Aorta (tissue), 5 donors: ENCODE results near the gene PPM1L. TPM values are rescaled to one million over a fixed set of nuclear protein-coding genes. Genes with fewer than 3 reads are reported as not detected.

Experiments used
- ATAC-seq: fragments of 200-7000 bp; cut with Tn5 transposase; one replicate; pipeline ENCODE4 v1.9.1; 2022; ENCODE audit warnings: moderate library complexity; ENCODE audit not compliant: low FRiP score
- DNase-seq, 2 donors: peaks; one replicate each; pipeline ENCODE4 v3.0.0-alpha.2; 2020
- H3K27ac ChIP-seq, 2 donors: one replicate each; pipeline ENCODE4 v1.5.1; 2013; ENCODE audit warnings: low read length in 2 of 2, mild to moderate bottlenecking in 2 of 2, moderate library complexity in 2 of 2, control low read depth in 1 of 2, inconsistent platforms in 1 of 2, low read depth in 1 of 2
- H3K27me3 ChIP-seq, 2 donors: one replicate each; pipeline ENCODE4 v1.6.1; 2013; ENCODE audit warnings: control low read depth in 1 of 2, low read length in 1 of 2, mild to moderate bottlenecking in 1 of 2, moderate library complexity in 1 of 2; ENCODE audit not compliant: insufficient read depth in 2 of 2, control insufficient read depth in 1 of 2
- H3K36me3 ChIP-seq, 2 donors: one replicate each; pipeline ENCODE4 v1.6.1; 2013; ENCODE audit warnings: control low read depth in 1 of 2, low read length in 1 of 2, mild to moderate bottlenecking in 1 of 2; ENCODE audit not compliant: insufficient read depth in 2 of 2, control insufficient read depth in 1 of 2
- H3K4me1 ChIP-seq, 2 donors: one replicate each; pipeline ENCODE4 v1.6.1; 2013; ENCODE audit warnings: low read length in 2 of 2, control low read depth in 1 of 2, mild to moderate bottlenecking in 1 of 2, moderate library complexity in 1 of 2; ENCODE audit not compliant: insufficient read depth in 2 of 2, control insufficient read depth in 1 of 2
- H3K4me3 ChIP-seq, 2 donors: one replicate each; pipeline ENCODE4 v1.5.1; 2013; ENCODE audit warnings: low read length in 2 of 2, control low read depth in 1 of 2, mild to moderate bottlenecking in 1 of 2
- H3K9me3 ChIP-seq: one replicate; pipeline ENCODE4 v1.6.1; 2013; ENCODE audit warnings: mild to moderate bottlenecking, low read length; ENCODE audit not compliant: control insufficient read depth
- WGBS, 2 donors: extraction: QIAGEN DNeasy Blood & Tissue Kit; methylation state at CpG; one replicate each; pipeline ENCODE4 v1.1.7; 2013; 5-methylcytosine and 5-hydroxymethylcytosine counted together
- intact Hi-C, 2 donors: fragments of 100-400 bp; cut with DNase I; formaldehyde crosslinking; loops; one replicate each; pipeline versions ENCODE4 v1.14.2 to v1.15.0; 2022
- polyA plus RNA-seq, 2 donors: library from polyadenylated mRNA; stranded (reverse); fragments of 200-250 nt; gene quantifications; one replicate each; pipeline ENCODE4 v1.2.3, GENCODE V29; 2013
- total RNA-seq, 2 donors: library from RNA; stranded (reverse); fragmentation: NEBNext Ultra II Directional; extraction: Animal tissue kit (Norgen Biotek cat#: 25700); gene quantifications; one replicate each; pipeline ENCODE4 v1.2.1, GENCODE V29; 2021
- donor health status: healthy with polysubstance abuse.
- donor health status: Bipolar disorder and iron deficiency.
- donor health status: DM: no; HTN: no; CAD: no.
- donor health status: DM: no; HTN: no; CAD: no.
- donor health status: DM: yes; HTN: yes; CAD: no.

Gene PPM1L
- total and polyA plus RNA-seq, 4 donors: 1.5 to 17.0 (median 11.1) TPM

GRCh38 chr3:161103776-161104385 lies 347.9 kb downstream of the PPM1L start:
- H3K4me1 ChIP-seq: peaks cover 0 to 2% of the 10 kb centered on the region in 2 donors
- peak overlapping the region; percentile 52 for H3K4me3 ChIP-seq
- DNase-seq (no peak), ATAC-seq (no peak)
- no peak overlapping the region for H3K27ac ChIP-seq
- WGBS, 2 donors: 29 to 44% methylated on average over 22 of the region's 22 CpGs
- no peaks in the 10 kb centered on the region for H3K27me3 ChIP-seq
- peaks cover 0 to 6% of the 10 kb centered on the region in 2 donors for H3K36me3 ChIP-seq
- H3K9me3 ChIP-seq: no peaks in the 10 kb centered on the region
- intact Hi-C loops: loop anchor here (10.0 kb wide), 2 partner anchors 81 to 111 kb away; no protein-coding TSS in a partner anchor

DNA sequence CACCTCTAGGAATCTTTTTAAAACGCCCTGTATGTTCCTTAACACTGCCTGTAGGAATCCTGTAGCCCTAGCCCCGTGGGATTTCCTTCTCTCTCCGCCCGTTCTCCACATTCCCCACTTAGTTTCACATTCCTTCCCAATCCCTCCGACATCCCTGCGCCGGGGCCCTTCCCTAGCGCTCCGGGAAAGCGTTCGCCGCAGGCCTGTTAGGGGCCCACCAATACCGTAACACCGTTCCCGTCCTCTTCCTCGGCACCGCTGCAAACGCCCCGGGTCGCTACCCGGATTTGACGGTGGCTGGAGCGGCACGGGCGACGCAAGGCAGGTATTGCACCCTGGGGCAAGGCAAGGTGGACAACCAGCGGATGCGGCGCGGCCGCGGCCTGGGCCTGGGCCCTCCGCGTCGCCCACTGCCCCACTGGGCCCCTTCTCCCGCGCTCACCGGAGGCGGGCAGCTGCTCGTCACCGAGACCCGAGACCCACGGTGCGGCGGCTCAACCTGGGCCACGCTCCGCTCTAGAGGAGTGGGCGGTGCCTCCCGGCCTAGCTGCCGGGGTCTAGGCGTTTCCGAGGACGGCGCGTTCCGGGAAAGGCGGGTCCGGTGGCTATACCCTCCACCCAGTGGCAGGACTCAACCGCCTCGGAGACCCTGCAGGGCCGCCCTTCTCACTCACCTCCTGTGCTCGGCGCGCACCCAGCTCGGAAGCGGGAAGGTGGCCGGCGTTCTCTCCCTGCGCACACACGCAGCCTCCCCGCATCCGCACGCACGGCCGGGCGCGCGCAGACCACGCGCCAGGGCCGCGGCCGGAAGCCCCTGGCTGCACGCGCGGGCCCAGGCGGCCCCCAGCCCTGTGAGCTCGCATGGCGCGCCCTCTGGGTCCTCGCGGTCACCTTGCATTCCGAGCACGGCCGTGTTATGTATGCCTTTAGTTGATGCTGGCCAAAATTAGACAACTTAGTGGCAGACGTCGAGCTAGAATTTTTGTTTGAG lies 348.8 kb downstream of the PPM1L start, which contains the start of gene B3GALNT1:
TSS of gene B3GALNT1 (minus strand) at position 789 of the 991 bp plus-strand sequence. CDS start 18,595 bp downstream, outside the sequence.
- intact Hi-C loops: loop anchor here (10.0 kb wide), 2 partner anchors 80 to 110 kb away; no protein-coding TSS in a partner anchor
- Histone ChIP-seq H3K27ac (peak within 1 kb of the TSS in 1 of 2 donors; percentile 43), H3K9me3 (no peaks in the 10 kb centered on the region), H3K4me1 (peaks cover 0 to 2% of the 10 kb centered on the region in 2 donors), H3K27me3 (no peaks in the 10 kb centered on the region), H3K36me3 (peaks cover 0 to 6% of the 10 kb centered on the region in 2 donors), H3K4me3 (peak within 1 kb of the TSS; percentile 52)
- DNase-seq (peak; percentile 68 to 85), ATAC-seq (peak; percentile 88)
- 0 to 1% methylated on average over 90 to 97 of the region's 97 CpGs for WGBS, 2 donors

DNA sequence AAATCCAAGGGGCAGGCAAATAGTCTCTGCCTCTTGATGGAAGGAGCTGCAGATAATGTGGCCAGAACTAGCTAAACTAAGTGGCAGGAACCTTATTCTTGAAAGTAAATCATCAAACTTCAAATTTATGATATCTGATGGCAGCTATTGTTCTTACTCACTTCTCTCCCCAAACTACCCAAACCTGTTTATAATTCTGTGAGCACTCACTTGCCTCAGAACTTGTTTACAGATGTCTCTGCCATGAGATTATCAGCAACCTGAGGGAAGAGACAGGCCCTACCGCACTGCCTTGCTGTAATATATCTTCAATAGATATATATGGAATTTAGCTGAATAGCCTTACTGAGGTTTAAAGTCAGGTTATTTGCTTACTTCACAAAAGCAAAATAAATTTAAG lies 351.3 kb downstream of the PPM1L start:
- Histone ChIP-seq H3K4me3 (no peak overlapping the region), H3K9me3 (no peaks in the 10 kb centered on the region), H3K36me3 (peaks cover 0 to 5% of the 10 kb centered on the region in 2 donors), H3K27me3 (no peaks in the 10 kb centered on the region), H3K4me1 (no peaks in the 10 kb centered on the region), H3K27ac (no peak overlapping the region)
- intact Hi-C loops: loop anchor here (10.0 kb wide), 2 partner anchors 77 to 107 kb away; no protein-coding TSS in a partner anchor
- ATAC-seq (no peak), DNase-seq (no peak)
- WGBS, 2 donors: 96 to 97% methylated on average over 1 of the region's 1 CpG

- Histone ChIP-seq H3K4me3 (no peak overlapping the region), H3K27ac (no peak overlapping the region), H3K4me1 (no peaks in the 10 kb centered on the region), H3K27me3 (no peaks in the 10 kb centered on the region), H3K9me3 (peaks cover 2% of the 10 kb centered on the region), H3K36me3 (peaks cover 0 to 5% of the 10 kb centered on the region in 2 donors)
- ATAC-seq: no peak
- intact Hi-C loops: loop anchor here (10.0 kb wide), 2 partner anchors 76 to 106 kb away; no protein-coding TSS in a partner anchor
- no peak for DNase-seq
- WGBS, 2 donors: 92 to 99% methylated on average over 1 of the region's 1 CpG
These were observed 352.8 kb downstream of the PPM1L start for GRCh38 chr3:161108840-161109239.

DNA sequence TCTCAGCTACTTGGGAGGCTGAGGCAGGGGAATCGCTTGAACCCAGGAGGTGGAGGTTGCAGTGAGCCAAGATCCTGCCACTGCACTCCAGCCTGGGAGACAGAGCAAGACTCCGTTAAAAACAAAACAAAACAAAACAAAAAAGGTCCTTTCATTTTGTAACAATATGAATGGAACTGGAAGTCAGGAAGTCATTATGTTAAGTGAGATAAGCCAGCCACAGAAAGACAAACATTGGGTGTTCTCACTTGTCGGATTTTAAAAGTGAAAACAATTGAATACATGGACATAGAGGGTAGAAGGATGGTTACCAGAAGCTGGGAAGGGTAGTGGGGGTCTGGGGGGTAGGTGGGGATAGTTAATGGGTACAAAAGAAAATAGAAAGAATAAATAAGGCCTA lies 361.6 kb downstream of the PPM1L start:
- peaks cover 11% of the 10 kb centered on the region for H3K9me3 ChIP-seq
- no peaks in the 10 kb centered on the region for H3K27me3 ChIP-seq
- DNase-seq (no peak), ATAC-seq (no peak)
- WGBS, 2 donors: 76 to 86% methylated on average over 3 of the region's 3 CpGs
- no peak overlapping the region for H3K27ac ChIP-seq
- intact Hi-C loops: no loop called here
- no peaks in the 10 kb centered on the region for H3K4me1 ChIP-seq
- no peaks in the 10 kb centered on the region for H3K36me3 ChIP-seq
- no peak overlapping the region for H3K4me3 ChIP-seq

DNA sequence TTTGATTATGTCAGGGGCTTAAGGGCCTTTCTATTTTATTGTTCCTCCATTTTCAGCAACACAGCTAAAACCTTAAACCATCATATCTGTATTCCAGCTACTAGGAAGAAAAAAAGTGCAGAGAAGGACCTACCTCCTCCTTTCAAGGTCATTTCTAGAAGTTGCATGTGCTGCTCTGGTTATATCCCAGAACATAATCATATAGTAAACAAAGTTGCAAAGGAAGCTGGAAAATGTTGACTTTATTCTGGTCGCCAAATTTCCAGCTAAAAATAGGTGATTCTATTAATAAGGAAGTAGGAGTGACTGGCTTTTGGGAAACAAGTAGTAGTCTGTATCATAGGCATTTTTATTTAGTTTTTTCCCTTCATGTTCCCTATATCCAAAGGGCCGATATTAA lies 370.5 kb downstream of the PPM1L start:
- WGBS, 2 donors: 6 to 8% methylated on average over 2 of the region's 2 CpGs
- H3K36me3 ChIP-seq: no peaks in the 10 kb centered on the region
- no peaks in the 10 kb centered on the region for H3K4me1 ChIP-seq
- intact Hi-C loops: no loop called here
- ATAC-seq (no peak), DNase-seq (no peak)
- no peaks in the 10 kb centered on the region for H3K27me3 ChIP-seq
- H3K9me3 ChIP-seq: peaks cover 2% of the 10 kb centered on the region
- no peak overlapping the region for H3K4me3 ChIP-seq
- H3K27ac ChIP-seq: no peak overlapping the region

Other genes starting within 250 kb of the PPM1L start
- 10 to 100 TPM; 58.1 to 61.1 TPM for gene KPNA4, start 190.7 kb upstream of the PPM1L start, total RNA-seq
- 10 to 100 TPM; 12.5 to 21.2 TPM for gene KPNA4, start 190.7 kb upstream of the PPM1L start, polyA plus RNA-seq
- gene ARL14, start 79.1 kb upstream of the PPM1L start, total RNA-seq: not detected
- 1 to 10 TPM; 1.3 to 8.3 TPM for gene ARL14, start 79.1 kb upstream of the PPM1L start, polyA plus RNA-seq